HG03139 (cell line): Measurements from ENCODE around the gene TRIM24.
"Not testable (repeated sequence)": the region's sequence is repeated elsewhere in the genome, so short reads cannot be mapped to it uniquely, and the experiment has no call there.

Source experiments
- ATAC-seq: cut with Tn5 transposase; IDR thresholded peaks from one replicate; pipeline ENCODE4 v1.9.1; 2021; ENCODE audit not compliant: unreplicated experiment

TRIM24 gene

GRCh38 chr7:138491612-138492386 lies 31.7 kb downstream of the TRIM24 start:
- ATAC-seq = no peak

- ATAC-seq = no peak
These were observed 32.4 kb downstream of the TRIM24 start for GRCh38 chr7:138492423-138492822.

- ATAC-seq = no peak
These were observed 33.5 kb downstream of the TRIM24 start for GRCh38 chr7:138493535-138493934.

- no peak for ATAC-seq
These were observed 35.4 kb downstream of the TRIM24 start for GRCh38 chr7:138495485-138495884.

- no peak for ATAC-seq
These were observed 39.3 kb downstream of the TRIM24 start for GRCh38 chr7:138499340-138499739.

GRCh38 chr7:138500303-138500702 lies 40.2 kb downstream of the TRIM24 start:
- not testable (repeated sequence) for ATAC-seq

GRCh38 chr7:138500892-138501291 lies 40.8 kb downstream of the TRIM24 start:
- ATAC-seq = no peak

- no peak for ATAC-seq
These were observed 42.1 kb downstream of the TRIM24 start for GRCh38 chr7:138502023-138502767.

- ATAC-seq = no peak
These were observed 45.4 kb downstream of the TRIM24 start for GRCh38 chr7:138505361-138505873.

- ATAC-seq = no peak
These were observed 46.7 kb downstream of the TRIM24 start for GRCh38 chr7:138506764-138507163.

- ATAC-seq = no peak
These were observed 49.9 kb downstream of the TRIM24 start for GRCh38 chr7:138510003-138510402.

GRCh38 chr7:138512092-138512858 lies 52.2 kb downstream of the TRIM24 start:
- no peak for ATAC-seq

- no peak for ATAC-seq
These were observed 52.8 kb downstream of the TRIM24 start for GRCh38 chr7:138512885-138513284.

GRCh38 chr7:138513344-138513871 lies 53.3 kb downstream of the TRIM24 start:
- ATAC-seq = no peak

- ATAC-seq = no peak
These were observed 54.0 kb downstream of the TRIM24 start for GRCh38 chr7:138514044-138514443.

GRCh38 chr7:138515001-138515528 lies 55.0 kb downstream of the TRIM24 start:
- no peak for ATAC-seq

GRCh38 chr7:138519061-138519798 lies 59.2 kb downstream of the TRIM24 start:
- no peak for ATAC-seq

- no peak for ATAC-seq
These were observed 60.7 kb downstream of the TRIM24 start for GRCh38 chr7:138520742-138521141.

- no peak for ATAC-seq
These were observed 61.9 kb downstream of the TRIM24 start for GRCh38 chr7:138521837-138522461.

- ATAC-seq = no peak
These were observed 64.2 kb downstream of the TRIM24 start for GRCh38 chr7:138524259-138524658.
